LoVo (cell line): ENCODE data around the gene FAM107B.

Experiments used
- DNase-seq: peaks from one replicate; pipeline ENCODE4 v3.0.0-alpha.2; 2016; ENCODE audit warnings: low spot score

FAM107B gene

DNA sequence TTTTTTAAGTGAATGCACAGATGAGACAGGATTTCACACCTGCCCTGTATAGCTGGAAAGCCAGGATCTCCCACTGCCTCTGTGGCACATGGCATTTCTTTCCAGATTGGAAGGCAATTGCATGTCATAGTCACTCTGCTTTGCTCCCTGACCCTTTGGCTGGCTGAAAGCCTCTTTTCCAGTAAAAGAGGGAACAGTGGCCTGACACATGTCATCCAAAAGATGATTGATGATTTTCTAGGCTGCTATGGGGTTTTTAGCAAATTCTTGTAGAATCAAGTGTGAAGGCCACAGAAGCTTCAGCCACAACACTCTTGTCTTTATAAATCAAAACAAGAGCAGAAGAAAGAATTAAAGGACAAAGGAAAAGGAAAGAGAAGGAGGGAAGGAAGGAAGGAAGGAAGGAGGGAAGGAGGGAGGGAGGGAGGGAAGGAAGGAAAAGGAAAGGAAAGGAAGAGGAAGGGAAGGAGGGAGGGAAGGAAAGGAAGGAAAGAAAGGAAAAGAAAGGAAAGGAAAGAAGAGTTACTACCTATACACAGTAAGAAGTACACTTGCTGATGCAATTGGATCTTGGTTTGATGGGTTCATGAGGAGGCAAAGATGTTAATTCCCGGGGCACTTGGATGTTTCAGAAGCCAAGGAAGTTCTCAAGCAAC lies 285.0 kb downstream of the FAM107B start:
- DNase-seq, result no peak

DNA sequence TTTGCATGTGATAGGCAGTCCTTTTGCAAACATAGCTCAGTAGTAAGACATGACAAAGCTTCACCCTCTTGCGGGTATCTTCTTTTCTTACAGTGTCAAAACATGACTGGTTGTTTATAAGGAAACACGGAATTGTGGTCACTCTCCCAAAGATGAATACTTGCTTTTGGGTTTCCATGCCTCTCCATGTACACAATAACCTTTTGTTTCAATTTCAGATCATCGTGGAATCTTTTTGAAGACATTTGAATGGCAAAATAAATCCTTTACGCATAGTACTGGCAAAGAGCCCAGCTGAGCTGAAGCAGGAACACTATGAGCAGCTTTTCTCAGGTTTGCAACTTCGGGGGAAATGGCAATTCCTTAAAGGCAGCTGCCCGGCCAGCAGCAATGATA lies 287.2 kb downstream of the FAM107B start:
- DNase-seq, result no peak

DNA sequence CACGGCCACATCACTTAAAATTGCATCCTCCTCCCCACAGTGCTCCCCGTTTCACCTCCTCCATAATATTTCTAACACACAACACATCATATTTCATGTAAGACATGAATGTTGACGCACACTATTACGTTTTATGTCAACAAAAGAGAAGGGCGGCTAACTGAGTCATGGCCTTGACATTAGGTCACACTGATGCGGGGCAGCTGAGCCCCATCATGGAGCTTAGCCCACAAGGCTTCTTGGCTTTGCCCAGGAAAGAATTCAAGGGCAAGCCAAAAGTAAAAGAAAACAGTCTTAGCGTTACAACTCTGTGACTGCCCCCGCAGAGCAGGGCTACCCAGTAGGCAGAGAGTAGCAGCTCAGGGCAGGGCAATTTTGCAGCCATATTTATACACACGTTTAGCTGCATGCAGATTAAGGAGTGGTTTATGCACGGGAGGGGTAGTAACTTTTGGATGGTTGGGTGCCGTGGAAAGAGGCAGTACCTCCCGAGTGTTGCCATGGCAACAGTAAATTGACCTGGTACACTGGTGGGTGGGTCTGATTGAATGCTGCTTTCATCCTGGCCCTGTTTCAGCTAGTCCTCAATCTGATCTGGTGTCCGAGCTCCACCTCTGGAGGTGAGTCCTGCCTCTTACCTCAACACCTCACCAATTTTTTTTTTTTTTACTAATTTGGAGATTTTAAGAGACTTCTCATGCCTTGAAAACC lies 287.8 kb downstream of the FAM107B start:
- DNase-seq, result no peak

DNA sequence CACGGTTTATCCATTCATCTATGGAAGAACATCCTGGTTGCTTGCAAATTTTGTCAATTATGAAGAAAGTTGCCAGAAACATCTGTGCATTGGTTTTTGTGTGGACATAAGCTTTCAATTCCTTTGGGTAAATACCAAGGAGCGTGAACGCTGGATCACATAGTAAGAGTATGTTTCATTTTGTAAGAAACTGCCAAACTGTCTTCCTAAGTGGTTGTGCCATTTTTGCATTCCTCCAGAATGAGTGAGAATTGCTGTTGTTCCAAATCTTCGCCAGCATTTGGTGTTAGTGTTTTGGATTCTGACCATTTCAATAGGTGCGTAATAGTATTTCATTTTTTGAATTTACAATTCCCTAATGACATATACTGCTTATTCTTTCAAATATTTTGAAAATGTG lies 288.7 kb downstream of the FAM107B start:
- no peak for DNase-seq

GRCh38 chr10:14483417-14483816 lies 291.3 kb downstream of the FAM107B start:
- DNase-seq, result no peak

- DNase-seq, result no peak
These were observed 292.9 kb downstream of the FAM107B start for GRCh38 chr10:14481752-14482151.

DNA sequence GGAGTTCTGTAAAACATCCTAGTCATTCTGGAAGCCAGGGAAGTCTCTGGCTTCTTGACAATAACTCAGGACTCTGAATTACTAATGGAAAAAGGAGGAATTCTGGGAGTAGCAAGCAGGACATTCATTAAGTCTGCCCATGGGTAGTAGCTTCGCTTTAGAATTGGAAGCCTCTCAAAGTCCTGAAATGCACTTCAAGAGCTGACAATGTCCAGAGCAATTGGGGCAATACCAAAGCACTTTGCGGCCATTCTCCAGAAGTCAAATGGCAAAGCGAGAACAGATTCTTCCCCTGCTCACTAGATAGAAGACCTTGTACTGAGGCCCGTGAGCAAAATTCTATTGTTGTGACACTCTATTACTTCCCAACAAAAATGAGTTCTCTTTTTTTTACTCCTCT lies 293.7 kb downstream of the FAM107B start:
- DNase-seq, result no peak

DNA sequence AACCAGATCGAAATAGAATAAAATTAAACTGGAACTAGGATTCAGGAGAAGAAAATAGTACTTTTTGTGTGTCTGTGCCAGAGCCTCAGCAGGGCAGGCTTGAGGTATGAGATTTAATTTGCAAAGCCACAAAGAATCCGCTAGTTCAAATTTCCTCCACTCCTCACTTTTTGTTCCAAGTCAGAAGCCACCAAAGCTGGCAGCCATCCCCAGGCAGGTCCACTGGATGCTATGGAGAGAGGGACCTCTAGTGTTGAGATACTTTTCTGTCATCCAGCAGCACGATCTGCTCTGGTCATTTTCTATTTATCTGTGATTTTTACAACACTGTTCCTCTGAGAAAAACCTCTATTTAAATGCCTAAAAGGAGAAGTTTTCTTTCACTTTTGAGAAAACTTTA lies 296.1 kb downstream of the FAM107B start:
- no peak for DNase-seq

DNA sequence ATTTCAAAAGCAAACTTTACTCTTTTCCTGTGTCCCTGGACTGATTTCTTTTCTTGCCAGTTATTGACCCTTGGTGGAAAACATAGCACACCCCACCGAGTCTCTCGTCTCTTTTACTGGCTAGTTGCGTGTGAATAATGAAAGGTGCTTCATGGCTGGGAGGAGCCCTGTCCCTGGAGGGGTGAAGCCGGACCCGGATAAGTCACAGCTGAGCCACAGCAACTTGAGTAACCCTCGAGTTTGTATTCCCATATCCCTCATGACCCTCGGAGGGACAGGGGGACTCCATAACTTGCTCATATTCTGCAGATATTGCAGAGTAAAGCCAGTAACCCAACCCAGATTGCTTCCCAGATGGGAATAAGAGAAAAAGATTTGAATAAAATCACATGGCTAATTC lies 296.5 kb downstream of the FAM107B start:
- no peak for DNase-seq

- DNase-seq, result no peak
These were observed 297.3 kb downstream of the FAM107B start for GRCh38 chr10:14477408-14477710.

DNA sequence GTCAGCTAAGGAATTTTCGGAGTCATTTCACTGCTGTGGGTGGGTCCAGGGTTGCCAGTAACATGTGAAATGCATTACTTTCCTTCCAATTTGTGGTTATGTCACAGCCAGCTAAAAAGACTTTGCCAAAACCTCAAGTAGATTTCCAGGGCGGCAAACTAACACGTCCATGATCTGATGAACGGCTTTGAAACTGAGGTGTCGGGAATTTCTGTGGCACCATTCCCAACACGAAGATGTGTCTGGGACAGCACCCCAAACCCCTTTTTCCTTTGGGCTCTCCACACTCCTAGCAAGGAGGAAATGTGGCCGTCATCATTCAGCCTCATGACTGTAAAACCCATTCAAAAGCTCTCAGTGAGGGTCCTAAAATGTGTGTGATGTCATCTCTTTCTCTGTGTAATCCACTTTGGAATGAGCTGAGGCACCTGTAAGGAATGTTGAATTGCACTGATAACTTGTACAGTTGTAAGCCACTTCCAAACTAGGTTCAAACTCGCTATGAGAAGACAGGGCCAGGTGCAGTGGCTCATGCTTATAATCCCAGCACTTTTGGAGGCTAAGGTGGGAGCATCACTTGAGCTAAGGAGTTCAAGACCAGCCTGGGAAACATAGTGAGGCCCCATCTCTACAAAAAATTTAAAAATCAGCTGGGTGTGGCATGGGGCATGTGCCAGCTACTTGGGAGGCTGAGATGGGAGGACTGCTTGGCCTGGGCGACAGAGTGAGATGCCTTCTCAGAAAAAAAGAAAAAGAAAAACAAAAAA lies 297.9 kb downstream of the FAM107B start:
- peak; percentile 26 for DNase-seq

DNA sequence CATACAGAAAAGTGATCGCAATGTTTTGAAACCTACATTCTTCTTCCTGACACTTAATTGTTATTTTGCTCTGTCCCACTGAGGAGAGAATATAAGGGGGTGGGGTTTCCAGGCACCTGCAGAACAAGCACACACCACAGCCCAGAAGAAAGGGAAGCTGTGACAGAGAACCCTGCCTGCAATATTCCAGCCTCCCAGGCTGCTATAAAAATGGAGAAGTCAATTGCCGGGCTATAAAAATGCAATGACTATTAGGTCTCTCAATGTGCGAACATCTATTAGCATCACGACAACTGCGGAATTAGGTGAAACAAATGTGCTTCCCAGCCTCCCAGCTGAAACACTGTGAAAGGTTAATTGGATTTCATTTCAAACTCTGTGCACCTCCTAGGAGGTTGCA lies 298.7 kb downstream of the FAM107B start:
- no peak for DNase-seq

GRCh38 chr10:14474656-14475055 lies 300.0 kb downstream of the FAM107B start:
- no peak for DNase-seq

- DNase-seq, result no peak
These were observed 303.8 kb downstream of the FAM107B start for GRCh38 chr10:14470920-14471319.

- DNase-seq, result no peak
These were observed 306.0 kb downstream of the FAM107B start for GRCh38 chr10:14468726-14469125.
